Small intestine (tissue), 7 donors: ENCODE measurements around the gene LACC1. TPM values are rescaled to one million over a fixed set of nuclear protein-coding genes. Genes with fewer than 3 reads are reported as not detected.

ENCODE experiments used
- DNase-seq, 2 donors: peaks; one replicate each; pipeline versions ENCODE4 v3.0.0 to v3.0.0-alpha.2; 2013
- FAIRE-seq: peaks from 2 replicates; lab custom pipeline; 2012; peaks lifted over from hg19 to GRCh38; lab: Jason Lieb, UNC
- H3K27ac ChIP-seq, 3 donors: one replicate each; pipeline ENCODE4 v1.5.1; 2013; ENCODE audit warnings: low read length in 2 of 3, mild to moderate bottlenecking in 2 of 3, control low read depth in 1 of 3, inconsistent platforms in 1 of 3, low read depth in 1 of 3, moderate library complexity in 1 of 3
- H3K27me3 ChIP-seq, 3 donors: one replicate each; pipeline ENCODE4 v1.6.1; 2013; ENCODE audit warnings: low read length in 3 of 3, inconsistent platforms in 1 of 3; ENCODE audit not compliant: control insufficient read depth in 3 of 3, insufficient read depth in 3 of 3
- H3K36me3 ChIP-seq, 3 donors: one replicate each; pipeline ENCODE4 v1.6.1; 2013; ENCODE audit warnings: low read length in 3 of 3, inconsistent platforms in 1 of 3, low read depth in 1 of 3, mild to moderate bottlenecking in 1 of 3, moderate library complexity in 1 of 3; ENCODE audit not compliant: control insufficient read depth in 3 of 3, insufficient read depth in 2 of 3
- H3K4me1 ChIP-seq, 3 donors: one replicate each; pipeline ENCODE4 v1.6.1; 2013; ENCODE audit warnings: low read length in 2 of 3, inconsistent platforms in 1 of 3, low read depth in 1 of 3, mild to moderate bottlenecking in 1 of 3, moderate library complexity in 1 of 3; ENCODE audit not compliant: control insufficient read depth in 3 of 3, insufficient read depth in 2 of 3
- H3K4me3 ChIP-seq, 3 donors: one replicate each; pipeline ENCODE4 v1.5.1; 2013; ENCODE audit warnings: low read length in 3 of 3, control low read depth in 1 of 3, inconsistent platforms in 1 of 3, low read depth in 1 of 3, mild to moderate bottlenecking in 1 of 3, moderate library complexity in 1 of 3
- H3K9me3 ChIP-seq, 2 donors: one replicate each; pipeline ENCODE4 v1.6.1; 2013; ENCODE audit warnings: low read depth in 1 of 2, low read length in 1 of 2; ENCODE audit not compliant: control insufficient read depth in 2 of 2, insufficient read depth in 1 of 2
- WGBS, 3 donors: extraction: QIAGEN DNeasy Blood & Tissue Kit; methylation state at CpG; one replicate each; pipeline ENCODE4 v1.1.7; 2013; 5-methylcytosine and 5-hydroxymethylcytosine counted together
- polyA plus RNA-seq, 4 donors: library from polyadenylated mRNA; stranded (reverse) in 3 of 4; unstranded in 1 of 4; fragments of 200-250 nt in 3 of 4; fragments of 120-200 nt in 1 of 4; gene quantifications; one replicate each; pipeline versions ENCODE4 v1.2.1 to v1.2.3, GENCODE V29; 2013
- donor health status: healthy with polysubstance abuse.
- donor health status: control.
- donor health status: control.
- donor health status: Bipolar disorder and iron deficiency.
- donor health status: healthy.

The LACC1 gene
- polyA plus RNA-seq, 4 donors = 4.1 to 13.5 (median 13.0) TPM

- Histone ChIP-seq H3K4me3 (peak within 1 kb of the TSS; percentile 55 to 84 (median 70)), H3K4me1 (peaks cover 0 to 11% (median 0%) of the 10 kb centered on the region in 3 donors), H3K27me3 (no peaks in the 10 kb centered on the region), H3K36me3 (no peaks in the 10 kb centered on the region), H3K27ac (peak within 1 kb of the TSS; percentile 91 to 97 (median 94)), H3K9me3 (no peaks in the 10 kb centered on the region)
- FAIRE-seq (no peak), DNase-seq (peak; percentile 83 to 93)
- WGBS, 3 donors = 0 to 1% (median 1%) methylated on average over 71 to 78 of the region's 78 CpGs
Observed at GRCh38 chr13:43878892-43879754, 581 bp upstream of the LACC1 start, which contains the start of gene CCDC122. TSS of gene CCDC122 (minus strand) at chr13:43879740. CDS start at chr13:43869376, 10,364 bp downstream.

GRCh38 chr13:43880214-43880855, 631 bp downstream of the LACC1 start:
- Histone ChIP-seq H3K4me3 (peak overlapping the region; percentile 55 to 84 (median 70)), H3K27ac (peak overlapping the region; percentile 91 to 97 (median 94)), H3K4me1 (peaks cover 0 to 11% (median 0%) of the 10 kb centered on the region in 3 donors), H3K27me3 (no peaks in the 10 kb centered on the region), H3K36me3 (peaks cover 0 to 2% (median 0%) of the 10 kb centered on the region in 3 donors), H3K9me3 (no peaks in the 10 kb centered on the region)
- DNase-seq = no peak
- no peak for FAIRE-seq
- WGBS, 3 donors = 9 to 38% (median 29%) methylated on average over 15 of the region's 15 CpGs

- H3K27ac ChIP-seq = no peak overlapping the region
- H3K27me3 ChIP-seq = no peaks in the 10 kb centered on the region
- peaks cover 0 to 2% (median 0%) of the 10 kb centered on the region in 3 donors for H3K36me3 ChIP-seq
- H3K4me1 ChIP-seq = peaks cover 0 to 11% (median 0%) of the 10 kb centered on the region in 3 donors
- DNase-seq = no peak
- H3K4me3 ChIP-seq = no peak overlapping the region
- no peak for FAIRE-seq
- no peaks in the 10 kb centered on the region for H3K9me3 ChIP-seq
Observed at GRCh38 chr13:43880926-43881325, 1.2 kb downstream of the LACC1 start.

- H3K27me3 ChIP-seq = no peaks in the 10 kb centered on the region
- H3K4me3 ChIP-seq = no peak overlapping the region
- H3K4me1 ChIP-seq = peaks cover 0 to 11% (median 0%) of the 10 kb centered on the region in 3 donors
- peaks cover 0 to 2% (median 0%) of the 10 kb centered on the region in 3 donors for H3K36me3 ChIP-seq
- no peak overlapping the region for H3K27ac ChIP-seq
- no peak for FAIRE-seq
- no peaks in the 10 kb centered on the region for H3K9me3 ChIP-seq
- no peak for DNase-seq
Observed at GRCh38 chr13:43881580-43881979, 1.9 kb downstream of the LACC1 start.

- Histone ChIP-seq H3K27ac (no peak overlapping the region), H3K27me3 (no peaks in the 10 kb centered on the region), H3K9me3 (no peaks in the 10 kb centered on the region), H3K4me3 (no peak overlapping the region), H3K36me3 (peaks cover 0 to 2% (median 0%) of the 10 kb centered on the region in 3 donors), H3K4me1 (peaks cover 0 to 4% (median 0%) of the 10 kb centered on the region in 3 donors)
- WGBS, 3 donors = 95 to 99% (median 98%) methylated on average over 3 of the region's 3 CpGs
- FAIRE-seq = no peak
- DNase-seq = no peak
Observed at GRCh38 chr13:43883631-43884030, 3.9 kb downstream of the LACC1 start.

- no peaks in the 10 kb centered on the region for H3K9me3 ChIP-seq
- no peak overlapping the region for H3K27ac ChIP-seq
- H3K36me3 ChIP-seq = peaks cover 0 to 2% (median 0%) of the 10 kb centered on the region in 3 donors
- no peak overlapping the region for H3K4me3 ChIP-seq
- H3K4me1 ChIP-seq = peaks cover 0 to 3% (median 0%) of the 10 kb centered on the region in 3 donors
- WGBS, 3 donors = 89 to 97% (median 96%) methylated on average over 1 of the region's 1 CpG
- H3K27me3 ChIP-seq = no peaks in the 10 kb centered on the region
- FAIRE-seq (no peak), DNase-seq (no peak)
Observed at GRCh38 chr13:43884222-43884621, 4.5 kb downstream of the LACC1 start.

GRCh38 chr13:43894438-43894837, 14.7 kb downstream of the LACC1 start:
- DNase-seq (no peak), FAIRE-seq (no peak)
- H3K27ac ChIP-seq = no peak overlapping the region
- no peak overlapping the region for H3K4me3 ChIP-seq
- H3K27me3 ChIP-seq = no peaks in the 10 kb centered on the region
- no peaks in the 10 kb centered on the region for H3K4me1 ChIP-seq
- H3K36me3 ChIP-seq = no peaks in the 10 kb centered on the region
- no peaks in the 10 kb centered on the region for H3K9me3 ChIP-seq

GRCh38 chr13:43895940-43896339, 16.2 kb downstream of the LACC1 start:
- DNase-seq (no peak), FAIRE-seq (no peak)
- H3K36me3 ChIP-seq = no peaks in the 10 kb centered on the region
- WGBS, 3 donors = 66 to 74% (median 69%) methylated on average over 2 of the region's 2 CpGs
- H3K27me3 ChIP-seq = no peaks in the 10 kb centered on the region
- no peaks in the 10 kb centered on the region for H3K4me1 ChIP-seq
- no peak overlapping the region for H3K27ac ChIP-seq
- no peaks in the 10 kb centered on the region for H3K9me3 ChIP-seq
- H3K4me3 ChIP-seq = no peak overlapping the region
